ENCODE data around the gene XRCC6.
"Not testable (repeated sequence)": the region's sequence is repeated elsewhere in the genome, so short reads cannot be mapped to it uniquely, and the experiment has no call there.

The XRCC6 gene

GRCh38 chr22:41620589-41621098 is 451 bp upstream of the XRCC6 start, which contains the start of gene DESI1:
Gene DESI1 (minus strand): TSS chr22:41621043. CDS start chr22:41620839, 204 bp downstream.
- peak within 1 kb of the TSS; percentile 64 for H4K91ac ChIP-seq (ENCODE audit: low read depth, low read length)
- H3K4me3 ChIP-seq (ENCODE audit: low read depth, low read length): peak within 1 kb of the TSS; percentile 92
- peak within 1 kb of the TSS; percentile 18 for H2BK120ac ChIP-seq (ENCODE audit: insufficient read depth, low read length, poor library complexity)
- H3K9ac ChIP-seq (ENCODE audit: low read length): peak within 1 kb of the TSS; percentile 86
- peak within 1 kb of the TSS; percentile 48 for H2AFZ ChIP-seq (ENCODE audit: insufficient read depth, low read length, poor library complexity)
- H2AK5ac ChIP-seq (ENCODE audit: low read length): peak within 1 kb of the TSS; percentile 69
- WGBS (ENCODE audit: extremely low coverage, insufficient coverage, insufficient read length): no CpG with 5 or more reads among the region's 40 CpGs
- H2BK12ac ChIP-seq (ENCODE audit: low read length): no peak within 1 kb of the TSS
- H3K36me3 ChIP-seq (ENCODE audit: control insufficient read depth in 1 of 2, insufficient read depth in 2 of 2, low read length in 2 of 2): peaks cover 19 to 22% of the 10 kb centered on the region in 2 experiments
- peak within 1 kb of the TSS; percentile 68 for H3K4ac ChIP-seq (ENCODE audit: low read depth, low read length)
- no peaks in the 10 kb centered on the region for H3K9me3 ChIP-seq (ENCODE audit: insufficient read depth, low read depth, low read length)
- H3K18ac ChIP-seq (ENCODE audit: low read length): peak within 1 kb of the TSS; percentile 61
- peaks cover 2 to 5% of the 10 kb centered on the region in 2 experiments for H3K4me1 ChIP-seq (ENCODE audit: control insufficient read depth in 1 of 2, insufficient read depth in 2 of 2, low read length in 2 of 2)
- no peak within 1 kb of the TSS for H3K23ac ChIP-seq (ENCODE audit: low read length)
- H3K79me1 ChIP-seq (ENCODE audit: low read length): peaks cover 9% of the 10 kb centered on the region
- H3K4me2 ChIP-seq (ENCODE audit: low read length): peak within 1 kb of the TSS; percentile 79
- DNase-seq: peak; percentile 20 to 35
- H4K8ac ChIP-seq (ENCODE audit: low read depth, low read length): peak within 1 kb of the TSS; percentile 83
- H3K27me3 ChIP-seq (ENCODE audit: insufficient read depth, low read length): no peaks in the 10 kb centered on the region
- H3K27ac ChIP-seq (ENCODE audit: low read depth, low read length): peak within 1 kb of the TSS; percentile 64
- H3K79me2 ChIP-seq (ENCODE audit: control insufficient read depth, insufficient read depth, low read length, poor library complexity): peaks cover 7% of the 10 kb centered on the region
- H2BK5ac ChIP-seq (ENCODE audit: low read depth, low read length, poor library complexity): peak within 1 kb of the TSS; percentile 10
- H4K12ac ChIP-seq (ENCODE audit: low read depth, low read length): peak within 1 kb of the TSS; percentile 59
- peak within 1 kb of the TSS; percentile 71 for H3K14ac ChIP-seq (ENCODE audit: low read length)

GRCh38 chr22:41621911-41622179 is 750 bp downstream of the XRCC6 start:
- Histone ChIP-seq H3K4ac (ENCODE audit: low read depth, low read length) (peak overlapping the region; percentile 68), H3K4me1 (ENCODE audit: control insufficient read depth in 1 of 2, insufficient read depth in 2 of 2, low read length in 2 of 2) (peaks cover 2 to 5% of the 10 kb centered on the region in 2 experiments), H3K14ac (ENCODE audit: low read length) (peak overlapping the region; percentile 8), H2AK5ac (ENCODE audit: low read length) (no peak overlapping the region), H3K9me3 (ENCODE audit: insufficient read depth, low read depth, low read length) (no peaks in the 10 kb centered on the region), H4K12ac (ENCODE audit: low read depth, low read length) (no peak overlapping the region), H3K9ac (ENCODE audit: low read length) (peak overlapping the region; percentile 86), H2BK12ac (ENCODE audit: low read length) (no peak overlapping the region), H3K23ac (ENCODE audit: low read length) (no peak overlapping the region), H4K8ac (ENCODE audit: low read depth, low read length) (no peak overlapping the region), H4K91ac (ENCODE audit: low read depth, low read length) (no peak overlapping the region), H3K36me3 (ENCODE audit: control insufficient read depth in 1 of 2, insufficient read depth in 2 of 2, low read length in 2 of 2) (peaks cover 26 to 27% of the 10 kb centered on the region in 2 experiments), H3K18ac (ENCODE audit: low read length) (no peak overlapping the region), H2AFZ (ENCODE audit: insufficient read depth, low read length, poor library complexity) (no peak overlapping the region), H3K27ac (ENCODE audit: low read depth, low read length) (no peak overlapping the region), H3K79me1 (ENCODE audit: low read length) (peaks cover 9% of the 10 kb centered on the region), H3K27me3 (ENCODE audit: insufficient read depth, low read length) (no peaks in the 10 kb centered on the region), H2BK5ac (ENCODE audit: low read depth, low read length, poor library complexity) (no peak overlapping the region), H3K79me2 (ENCODE audit: control insufficient read depth, insufficient read depth, low read length, poor library complexity) (peaks cover 7% of the 10 kb centered on the region), H2BK120ac (ENCODE audit: insufficient read depth, low read length, poor library complexity) (no peak overlapping the region), H3K4me3 (ENCODE audit: low read depth, low read length) (peak overlapping the region; percentile 92), H3K4me2 (ENCODE audit: low read length) (peak overlapping the region; percentile 79)
- DNase-seq: no peak
- no CpG with 5 or more reads among the region's 8 CpGs for WGBS (ENCODE audit: extremely low coverage, insufficient coverage, insufficient read length)

- Histone ChIP-seq H3K14ac (ENCODE audit: low read length) (no peak overlapping the region), H3K9me3 (ENCODE audit: insufficient read depth, low read depth, low read length) (no peaks in the 10 kb centered on the region), H3K4me3 (ENCODE audit: low read depth, low read length) (no peak overlapping the region), H3K36me3 (ENCODE audit: control insufficient read depth in 1 of 2, insufficient read depth in 2 of 2, low read length in 2 of 2) (peaks cover 48 to 52% of the 10 kb centered on the region in 2 experiments), H3K4me1 (ENCODE audit: control insufficient read depth in 1 of 2, insufficient read depth in 2 of 2, low read length in 2 of 2) (peaks cover 2 to 5% of the 10 kb centered on the region in 2 experiments), H2BK120ac (ENCODE audit: insufficient read depth, low read length, poor library complexity) (no peak overlapping the region), H3K27ac (ENCODE audit: low read depth, low read length) (no peak overlapping the region), H2AK5ac (ENCODE audit: low read length) (no peak overlapping the region), H3K23ac (ENCODE audit: low read length) (no peak overlapping the region), H3K27me3 (ENCODE audit: insufficient read depth, low read length) (no peaks in the 10 kb centered on the region), H4K12ac (ENCODE audit: low read depth, low read length) (no peak overlapping the region), H4K8ac (ENCODE audit: low read depth, low read length) (no peak overlapping the region), H2AFZ (ENCODE audit: insufficient read depth, low read length, poor library complexity) (no peak overlapping the region), H3K79me2 (ENCODE audit: control insufficient read depth, insufficient read depth, low read length, poor library complexity) (peaks cover 4% of the 10 kb centered on the region), H2BK5ac (ENCODE audit: low read depth, low read length, poor library complexity) (no peak overlapping the region), H3K9ac (ENCODE audit: low read length) (no peak overlapping the region), H4K91ac (ENCODE audit: low read depth, low read length) (no peak overlapping the region), H2BK12ac (ENCODE audit: low read length) (no peak overlapping the region), H3K79me1 (ENCODE audit: low read length) (peaks cover 6% of the 10 kb centered on the region), H3K4me2 (ENCODE audit: low read length) (no peak overlapping the region), H3K18ac (ENCODE audit: low read length) (no peak overlapping the region), H3K4ac (ENCODE audit: low read depth, low read length) (no peak overlapping the region)
- WGBS (ENCODE audit: extremely low coverage, insufficient coverage, insufficient read length): no CpG with 5 or more reads among the region's 7 CpGs
- DNase-seq: no peak
These were observed 4.5 kb downstream of the XRCC6 start for GRCh38 chr22:41625577-41625976.

GRCh38 chr22:41631115-41631514 is 10.0 kb downstream of the XRCC6 start:
- not testable (repeated sequence) for H3K4me1 ChIP-seq (ENCODE audit: control insufficient read depth in 1 of 2, insufficient read depth in 2 of 2, low read length in 2 of 2); H3K14ac ChIP-seq (ENCODE audit: low read length); H3K27ac ChIP-seq (ENCODE audit: low read depth, low read length); H3K4ac ChIP-seq (ENCODE audit: low read depth, low read length); H2BK5ac ChIP-seq (ENCODE audit: low read depth, low read length, poor library complexity); H4K8ac ChIP-seq (ENCODE audit: low read depth, low read length); H2BK120ac ChIP-seq (ENCODE audit: insufficient read depth, low read length, poor library complexity); H3K9ac ChIP-seq (ENCODE audit: low read length); H3K18ac ChIP-seq (ENCODE audit: low read length); DNase-seq; H3K79me1 ChIP-seq (ENCODE audit: low read length); H3K27me3 ChIP-seq (ENCODE audit: insufficient read depth, low read length); H4K91ac ChIP-seq (ENCODE audit: low read depth, low read length); H2AK5ac ChIP-seq (ENCODE audit: low read length); H3K9me3 ChIP-seq (ENCODE audit: insufficient read depth, low read depth, low read length); H3K79me2 ChIP-seq (ENCODE audit: control insufficient read depth, insufficient read depth, low read length, poor library complexity); H2AFZ ChIP-seq (ENCODE audit: insufficient read depth, low read length, poor library complexity); H3K23ac ChIP-seq (ENCODE audit: low read length); H2BK12ac ChIP-seq (ENCODE audit: low read length); H4K12ac ChIP-seq (ENCODE audit: low read depth, low read length); H3K4me2 ChIP-seq (ENCODE audit: low read length); H3K4me3 ChIP-seq (ENCODE audit: low read depth, low read length)
- peaks cover 56 to 58% of the 10 kb centered on the region in 2 experiments for H3K36me3 ChIP-seq (ENCODE audit: control insufficient read depth in 1 of 2, insufficient read depth in 2 of 2, low read length in 2 of 2)
- no CpG with 5 or more reads among the region's 28 CpGs for WGBS (ENCODE audit: extremely low coverage, insufficient coverage, insufficient read length)
